HG02798 (cell line): Measurements from ENCODE around the gene GORASP2.

Source experiments
- ATAC-seq: cut with Tn5 transposase; IDR thresholded peaks from one replicate; pipeline ENCODE4 v1.9.1; 2021; ENCODE audit warnings: mild to moderate bottlenecking; ENCODE audit not compliant: unreplicated experiment, poor library complexity

Gene GORASP2

GRCh38 chr2:170991398-170992182 lies 62.5 kb downstream of the GORASP2 start:
- ATAC-seq = no peak

GRCh38 chr2:170996316-170996715 lies 67.3 kb downstream of the GORASP2 start:
- ATAC-seq = no peak

DNA sequence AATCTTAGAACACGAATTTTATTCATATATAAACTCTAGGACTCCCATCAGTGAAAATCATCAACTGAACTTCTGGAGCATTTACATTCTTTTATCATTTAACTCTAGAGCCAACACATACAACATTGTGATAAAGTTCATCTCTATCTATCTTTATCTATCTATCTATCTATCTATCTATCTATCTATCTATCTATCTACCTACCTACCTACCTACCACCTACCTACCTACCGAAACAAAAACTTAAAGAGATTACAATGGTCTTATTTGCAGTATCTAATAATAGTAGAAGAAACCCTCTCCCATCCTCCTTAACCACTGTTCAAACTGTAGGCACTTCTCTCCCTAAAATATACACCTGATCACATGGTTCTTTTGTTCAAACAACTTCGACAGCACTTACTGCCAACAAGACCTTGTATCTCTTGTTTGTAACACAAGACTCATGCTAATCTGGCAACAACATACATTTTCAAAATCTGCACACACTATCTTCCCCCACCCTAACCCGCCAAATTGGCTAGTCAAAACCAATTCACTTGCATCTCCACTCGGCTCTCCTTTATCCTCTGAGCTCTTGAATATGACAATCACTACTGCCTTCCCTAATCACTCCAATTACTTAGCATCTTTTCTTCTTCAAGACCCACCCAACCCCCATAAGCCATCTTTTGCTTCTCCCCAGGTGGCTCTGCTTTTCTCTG lies 69.0 kb downstream of the GORASP2 start:
- ATAC-seq = no peak

- ATAC-seq = no peak
Measured at GRCh38 chr2:170999654-171000053, 70.6 kb downstream of the GORASP2 start.

DNA sequence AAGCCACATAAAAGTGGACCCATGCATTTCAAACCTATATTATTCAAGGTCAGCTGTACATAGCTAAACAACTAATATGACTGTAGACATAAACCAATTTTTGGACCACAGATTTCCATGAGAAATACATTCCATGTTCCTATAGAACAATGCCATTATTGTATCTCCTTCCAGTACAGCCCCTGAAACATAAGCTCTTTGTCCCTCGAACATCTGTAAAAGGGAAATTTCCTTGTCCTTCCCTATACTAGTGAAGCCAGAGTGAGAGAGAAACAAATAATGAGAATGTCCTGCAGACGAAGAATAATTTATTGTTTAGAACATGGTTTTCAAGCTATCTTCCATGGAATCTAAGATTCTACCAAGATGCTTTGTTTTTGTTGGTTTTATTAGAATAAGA lies 75.3 kb downstream of the GORASP2 start:
- ATAC-seq = no peak

- ATAC-seq = no peak
Measured at GRCh38 chr2:171004833-171005232, 75.8 kb downstream of the GORASP2 start.

GRCh38 chr2:171008550-171009205 lies 79.6 kb downstream of the GORASP2 start:
- ATAC-seq = no peak

DNA sequence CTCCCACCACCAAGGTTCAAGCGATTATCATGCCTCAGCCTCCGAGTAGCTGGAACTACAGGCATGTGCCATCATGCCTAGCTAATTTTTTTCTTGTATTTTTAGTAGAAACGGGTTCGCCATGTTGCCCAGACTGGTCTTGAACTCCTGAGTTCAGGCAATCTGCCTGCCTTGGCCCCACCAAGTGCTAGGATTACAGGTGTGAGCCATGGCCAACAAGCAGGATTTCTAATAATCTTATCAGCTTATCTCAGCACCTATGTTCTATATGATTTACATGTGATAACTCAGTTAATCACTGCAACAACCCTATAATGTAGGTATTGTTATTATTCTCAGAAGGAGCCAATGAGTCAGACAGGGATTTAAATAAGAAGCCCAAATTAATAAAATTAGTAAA lies 80.3 kb downstream of the GORASP2 start:
- ATAC-seq = no peak

DNA sequence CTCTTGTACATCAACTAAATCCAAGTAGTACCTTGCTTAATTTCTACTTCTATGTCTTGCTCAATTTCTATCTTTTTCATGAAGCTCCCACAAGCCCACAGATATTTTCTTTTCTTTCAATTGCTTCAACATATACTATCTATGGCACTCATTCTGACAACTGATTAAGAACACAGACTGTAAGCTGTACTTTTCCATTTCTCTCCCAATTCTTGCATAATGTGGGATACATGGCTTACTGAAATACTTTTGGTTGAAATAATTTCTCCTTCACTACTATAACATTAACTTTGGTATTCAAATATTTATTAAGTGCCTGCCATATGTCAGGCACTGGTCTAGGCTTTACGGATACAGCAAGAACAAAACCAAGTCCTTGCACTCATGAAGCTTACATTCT lies 84.8 kb downstream of the GORASP2 start:
- ATAC-seq = no peak

DNA sequence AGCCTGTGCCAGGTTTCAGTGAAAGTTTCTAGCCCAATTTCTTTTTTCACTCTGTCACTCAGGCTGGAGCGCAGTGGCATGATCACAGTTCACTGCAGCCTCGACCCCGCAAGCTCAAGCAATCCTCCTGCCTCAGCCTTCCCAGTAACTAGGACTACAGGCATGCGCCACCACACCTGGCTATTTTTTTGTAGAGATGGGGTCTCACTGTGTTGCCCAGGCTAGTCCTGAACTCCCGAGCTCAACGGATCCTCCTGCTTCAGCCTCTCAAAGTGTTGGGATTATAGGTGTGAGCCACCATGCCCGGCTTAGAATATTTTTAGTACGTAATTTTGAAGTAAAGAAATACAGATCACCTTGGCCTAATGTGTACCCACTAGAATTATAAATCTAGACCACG lies 87.1 kb downstream of the GORASP2 start:
- ATAC-seq = no peak
